T47D (cell line): ENCODE results near the gene PPIF.

Source experiments
- DNase-seq, 2 experiments: peaks; one replicate each; pipeline versions ENCODE4 v3.0.0 to v3.0.0-alpha.2; 2011 to 2012; ENCODE audit warnings: low read depth in 1 of 2, low spot score in 1 of 2
- JUND ChIP-seq: IDR thresholded peaks from 2 replicates; pipeline ENCODE4 v1.6.1; 2012; ENCODE audit warnings: low read depth
- in situ Hi-C: cut with HindIII; loops from 2 replicates; pipeline ENCODE4 v1.10.0; 2016; ENCODE audit warnings: low sequenced_read_pairs, low pct_unique_long_range_greater_than_20kb

The PPIF gene

DNA sequence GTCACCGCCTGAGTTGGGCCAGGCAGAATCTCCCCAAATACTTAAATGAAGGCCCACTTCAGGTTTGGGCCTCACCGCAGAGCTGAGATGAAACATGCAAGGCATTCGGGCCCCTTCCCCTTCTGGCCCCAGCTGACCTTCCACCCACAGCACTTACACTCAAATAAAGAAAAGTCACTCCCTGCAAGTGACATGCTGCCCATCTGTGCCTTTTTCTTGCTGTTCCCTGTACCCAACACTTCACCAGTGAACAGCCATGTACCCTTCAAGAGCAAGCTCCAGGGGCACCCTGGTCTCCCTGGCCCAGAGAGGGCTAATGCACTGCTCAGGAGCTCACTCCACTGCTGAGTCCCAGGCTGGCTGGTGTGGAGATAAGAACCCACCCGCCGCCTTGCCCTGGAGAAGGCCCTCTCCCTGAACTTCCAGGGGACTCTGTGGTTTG, 57.4 kb downstream of the PPIF start:
- in situ Hi-C loops: no loop called here
- no peak for TF ChIP-seq JUND
- DNase-seq: no peak
